Trophoblast cell (in vitro differentiated cells and primary cell): ENCODE results near the gene TMEM9.

ENCODE experiments used
- DNase-seq, 2 donors: peaks; one replicate each; pipeline ENCODE4 v3.0.0-alpha.2; 2016
- H2AFZ ChIP-seq: 2 replicates; pipeline ENCODE4 v1.6.1; 2013; ENCODE audit warnings: low read length, moderate library complexity, mild to moderate bottlenecking; ENCODE audit not compliant: insufficient read depth, poor library complexity
- H2AK5ac ChIP-seq: 2 replicates; pipeline ENCODE4 v1.6.1; 2013; ENCODE audit warnings: mild to moderate bottlenecking, low read length
- H2BK120ac ChIP-seq: 2 replicates; pipeline ENCODE4 v1.6.1; 2013; ENCODE audit warnings: low read length, mild to moderate bottlenecking, moderate library complexity; ENCODE audit not compliant: insufficient read depth, poor library complexity
- H2BK12ac ChIP-seq: 2 replicates; pipeline ENCODE4 v1.6.1; 2013; ENCODE audit warnings: mild to moderate bottlenecking, low read length, moderate library complexity
- H2BK5ac ChIP-seq: 2 replicates; pipeline ENCODE4 v1.6.1; 2013; ENCODE audit warnings: low read length, low read depth, moderate library complexity, mild to moderate bottlenecking; ENCODE audit not compliant: poor library complexity
- H3K14ac ChIP-seq: 2 replicates; pipeline ENCODE4 v1.6.1; 2013; ENCODE audit warnings: mild to moderate bottlenecking, low read length
- H3K18ac ChIP-seq: 2 replicates; pipeline ENCODE4 v1.6.1; 2013; ENCODE audit warnings: mild to moderate bottlenecking, low read length
- H3K23ac ChIP-seq: 2 replicates; pipeline ENCODE4 v1.6.1; 2013; ENCODE audit warnings: low read length
- H3K27ac ChIP-seq: 2 replicates; pipeline ENCODE4 v1.5.1; 2013; ENCODE audit warnings: low read depth, mild to moderate bottlenecking, inconsistent platforms, low read length, moderate library complexity
- H3K27me3 ChIP-seq: 2 replicates; pipeline ENCODE4 v1.6.1; 2013; ENCODE audit warnings: inconsistent platforms, mild to moderate bottlenecking, low read length, moderate library complexity; ENCODE audit not compliant: insufficient read depth
- H3K36me3 ChIP-seq, 2 experiments: 1 replicate in 1 of 2; 2 replicates in 1 of 2; pipeline ENCODE4 v1.6.1; 2013; ENCODE audit warnings: low read length in 2 of 2, mild to moderate bottlenecking in 2 of 2, moderate library complexity in 1 of 2; ENCODE audit not compliant: insufficient read depth in 2 of 2, control insufficient read depth in 1 of 2
- H3K4ac ChIP-seq: 2 replicates; pipeline ENCODE4 v1.6.1; 2013; ENCODE audit warnings: low read depth, mild to moderate bottlenecking, low read length, moderate library complexity
- H3K4me1 ChIP-seq, 2 experiments: 1 replicate in 1 of 2; 2 replicates in 1 of 2; pipeline ENCODE4 v1.6.1; 2013; ENCODE audit warnings: low read length in 2 of 2, mild to moderate bottlenecking in 2 of 2, moderate library complexity in 1 of 2; ENCODE audit not compliant: insufficient read depth in 2 of 2, control insufficient read depth in 1 of 2
- H3K4me2 ChIP-seq: 2 replicates; pipeline ENCODE4 v1.6.1; 2013; ENCODE audit warnings: inconsistent platforms, mild to moderate bottlenecking, low read length, moderate library complexity
- H3K4me3 ChIP-seq: 2 replicates; pipeline ENCODE4 v1.5.1; 2013; ENCODE audit warnings: mild to moderate bottlenecking, low read depth, low read length, inconsistent platforms
- H3K79me1 ChIP-seq: one replicate; pipeline ENCODE4 v1.6.1; 2013; ENCODE audit warnings: low read length
- H3K79me2 ChIP-seq: 2 replicates; pipeline ENCODE4 v1.6.1; 2013; ENCODE audit warnings: low read length, mild to moderate bottlenecking; ENCODE audit not compliant: control insufficient read depth, insufficient read depth, poor library complexity
- H3K9ac ChIP-seq: 2 replicates; pipeline ENCODE4 v1.6.1; 2013; ENCODE audit warnings: mild to moderate bottlenecking, low read length
- H3K9me3 ChIP-seq: 2 replicates; pipeline ENCODE4 v1.6.1; 2013; ENCODE audit warnings: low read depth, mild to moderate bottlenecking, control low read depth, inconsistent platforms, low read length; ENCODE audit not compliant: insufficient read depth
- H4K12ac ChIP-seq: 2 replicates; pipeline ENCODE4 v1.6.1; 2013; ENCODE audit warnings: low read depth, mild to moderate bottlenecking, low read length, moderate library complexity
- H4K8ac ChIP-seq: 2 replicates; pipeline ENCODE4 v1.6.1; 2013; ENCODE audit warnings: low read depth, mild to moderate bottlenecking, low read length, moderate library complexity
- H4K91ac ChIP-seq: one replicate; pipeline ENCODE4 v1.6.1; 2013; ENCODE audit warnings: low read depth, mild to moderate bottlenecking, low read length, moderate library complexity
- WGBS: extraction: QIAGEN DNeasy Blood & Tissue Kit; methylation state at CpG from one replicate; pipeline ENCODE4 v1.1.7; 2013; ENCODE audit warnings: missing lambda C conversion rate; ENCODE audit not compliant: insufficient read length, insufficient coverage; ENCODE audit errors: extremely low coverage; 5-methylcytosine and 5-hydroxymethylcytosine counted together

Gene TMEM9

GRCh38 chr1:201112173-201112731, 42.0 kb downstream of the TMEM9 start, which contains the start of gene CACNA1S:
Gene CACNA1S, minus strand, starts transcription at chr1:201112426. Its CDS starts 87 bp downstream, at chr1:201112339.
- WGBS = no CpG with 5 or more reads among the region's 9 CpGs
- Histone ChIP-seq H3K36me3 (no peaks in the 10 kb centered on the region), H3K27ac (no peak within 1 kb of the TSS), H3K79me1 (no peaks in the 10 kb centered on the region), H2BK5ac (no peak within 1 kb of the TSS), H4K12ac (no peak within 1 kb of the TSS), H3K27me3 (peaks cover 8% of the 10 kb centered on the region), H2AK5ac (no peak within 1 kb of the TSS), H2BK120ac (peak within 1 kb of the TSS; percentile 17), H3K9ac (no peak within 1 kb of the TSS), H3K18ac (no peak within 1 kb of the TSS), H2BK12ac (no peak within 1 kb of the TSS), H3K4ac (no peak within 1 kb of the TSS), H4K91ac (no peak within 1 kb of the TSS), H3K79me2 (no peaks in the 10 kb centered on the region), H3K14ac (no peak within 1 kb of the TSS), H4K8ac (no peak within 1 kb of the TSS), H3K4me3 (no peak within 1 kb of the TSS), H2AFZ (no peak within 1 kb of the TSS), H3K4me1 (peaks cover 5 to 6% of the 10 kb centered on the region in 2 experiments), H3K4me2 (no peak within 1 kb of the TSS), H3K9me3 (no peaks in the 10 kb centered on the region), H3K23ac (no peak within 1 kb of the TSS)
- no peak for DNase-seq

- Histone ChIP-seq H4K12ac (no peak overlapping the region), H3K9me3 (no peaks in the 10 kb centered on the region), H3K4me2 (no peak overlapping the region), H3K79me2 (no peaks in the 10 kb centered on the region), H4K91ac (no peak overlapping the region), H3K4me1 (peaks cover 5 to 6% of the 10 kb centered on the region in 2 experiments), H2BK12ac (no peak overlapping the region), H4K8ac (no peak overlapping the region), H3K79me1 (no peaks in the 10 kb centered on the region), H3K14ac (no peak overlapping the region), H2BK5ac (no peak overlapping the region), H3K27ac (no peak overlapping the region), H3K4me3 (no peak overlapping the region), H3K27me3 (peaks cover 8% of the 10 kb centered on the region), H3K4ac (no peak overlapping the region), H3K9ac (no peak overlapping the region), H2AFZ (no peak overlapping the region), H3K23ac (no peak overlapping the region), H3K18ac (no peak overlapping the region), H2AK5ac (no peak overlapping the region), H3K36me3 (no peaks in the 10 kb centered on the region), H2BK120ac (no peak overlapping the region)
- WGBS = no CpG with 5 or more reads among the region's 3 CpGs
- no peak for DNase-seq
Measured at GRCh38 chr1:201111672-201112071, 42.6 kb downstream of the TMEM9 start.

- DNase-seq = peak; percentile 22 to 80
- Histone ChIP-seq H4K12ac (no peak overlapping the region), H3K9me3 (no peaks in the 10 kb centered on the region), H3K23ac (no peak overlapping the region), H3K36me3 (no peaks in the 10 kb centered on the region), H3K14ac (no peak overlapping the region), H2BK5ac (no peak overlapping the region), H3K4me3 (no peak overlapping the region), H2AFZ (no peak overlapping the region), H2BK12ac (no peak overlapping the region), H2BK120ac (no peak overlapping the region), H3K79me1 (no peaks in the 10 kb centered on the region), H3K4ac (no peak overlapping the region), H3K27ac (no peak overlapping the region), H3K18ac (no peak overlapping the region), H4K91ac (no peak overlapping the region), H2AK5ac (no peak overlapping the region), H3K4me2 (no peak overlapping the region), H3K9ac (no peak overlapping the region), H4K8ac (no peak overlapping the region), H3K27me3 (peaks cover 8% of the 10 kb centered on the region), H3K79me2 (no peaks in the 10 kb centered on the region), H3K4me1 (peaks cover 5 to 6% of the 10 kb centered on the region in 2 experiments)
- WGBS = no CpG with 5 or more reads among the region's 7 CpGs
Measured at GRCh38 chr1:201111156-201111555, 43.1 kb downstream of the TMEM9 start.

GRCh38 chr1:201110616-201111015, 43.7 kb downstream of the TMEM9 start:
- Histone ChIP-seq H2AK5ac (no peak overlapping the region), H3K14ac (no peak overlapping the region), H3K4ac (no peak overlapping the region), H2BK12ac (no peak overlapping the region), H4K8ac (no peak overlapping the region), H3K18ac (no peak overlapping the region), H4K12ac (no peak overlapping the region), H3K79me1 (no peaks in the 10 kb centered on the region), H2BK120ac (no peak overlapping the region), H4K91ac (no peak overlapping the region), H3K79me2 (no peaks in the 10 kb centered on the region), H3K27me3 (peaks cover 8% of the 10 kb centered on the region), H3K4me1 (peaks cover 5 to 6% of the 10 kb centered on the region in 2 experiments), H3K23ac (no peak overlapping the region), H3K4me2 (no peak overlapping the region), H3K27ac (no peak overlapping the region), H3K4me3 (no peak overlapping the region), H3K9me3 (no peaks in the 10 kb centered on the region), H2AFZ (no peak overlapping the region), H3K9ac (no peak overlapping the region), H2BK5ac (no peak overlapping the region), H3K36me3 (no peaks in the 10 kb centered on the region)
- no peak for DNase-seq
- WGBS = no CpG with 5 or more reads among the region's 5 CpGs
